HTR-8/SVneo (cell line): ENCODE results near the gene GUCA1C.

Source experiments
- DNase-seq: peaks from one replicate; pipeline ENCODE4 v3.0.0; 2011; ENCODE audit warnings: low spot score, mixed read lengths; ENCODE audit not compliant: insufficient read length
- FAIRE-seq: peaks from 2 replicates; lab custom pipeline; 2011; peaks lifted over from hg19 to GRCh38; lab: Jason Lieb, UNC

Gene GUCA1C

DNA sequence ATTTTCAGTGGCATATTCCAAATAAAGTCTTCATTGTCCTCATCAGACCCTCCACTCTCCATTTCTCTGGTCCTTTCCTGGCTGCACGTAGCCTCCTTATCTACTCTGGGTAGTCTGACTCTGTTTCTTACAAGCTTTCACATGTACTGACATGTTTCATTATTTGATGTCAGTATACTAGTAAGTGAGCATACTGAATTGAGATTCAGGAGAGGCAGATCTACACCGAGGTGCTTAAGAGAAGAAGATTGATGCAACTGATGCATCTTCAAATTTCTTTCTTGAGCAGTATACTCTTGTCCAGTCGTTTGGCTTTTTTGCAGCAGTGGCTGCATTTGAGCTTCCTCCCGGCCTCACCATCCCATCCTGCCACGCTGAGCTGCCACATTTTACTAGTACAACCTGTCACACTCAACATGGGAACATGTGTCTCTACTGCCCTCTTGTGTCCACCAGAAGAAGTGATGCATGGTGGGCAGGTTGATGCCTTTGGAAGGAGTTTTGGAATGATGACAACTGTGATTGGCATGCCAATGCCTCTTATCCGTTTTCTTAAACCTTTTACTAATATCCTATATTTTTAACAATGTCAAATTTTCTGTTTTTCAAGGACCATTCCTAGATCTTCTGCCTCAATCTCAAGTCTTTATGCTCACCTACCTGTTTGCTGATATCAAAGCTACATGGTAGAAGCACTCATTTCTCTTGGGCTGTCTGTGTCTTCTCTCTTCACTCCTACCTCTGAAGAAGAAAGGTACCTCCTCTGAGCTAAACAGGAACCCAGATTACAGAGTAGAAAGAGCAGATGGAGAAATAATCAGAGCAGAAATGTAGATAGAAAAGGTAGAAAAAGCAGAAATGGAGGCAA, 38.7 kb downstream of the GUCA1C start:
- DNase-seq = peak; percentile 67
- peak; percentile 75 for FAIRE-seq

DNA sequence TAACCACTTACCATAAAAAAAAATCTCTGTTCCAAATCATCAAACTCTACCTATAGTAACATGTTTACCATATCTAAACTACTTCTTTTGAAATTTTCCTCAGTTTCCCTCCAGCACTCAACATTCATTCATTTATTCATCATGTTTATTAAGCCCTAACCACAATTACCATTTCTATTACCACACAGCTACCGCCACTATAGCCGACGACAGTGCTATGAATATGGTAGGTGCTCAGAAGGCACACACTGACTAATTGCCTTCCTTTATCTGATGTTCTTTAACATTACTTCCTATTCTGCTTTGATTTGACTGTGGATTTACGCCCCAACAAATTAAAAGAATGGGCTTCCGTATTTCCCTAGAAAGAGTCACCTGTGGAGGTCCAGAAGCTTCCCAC, 43.9 kb downstream of the GUCA1C start:
- no peak for FAIRE-seq
- DNase-seq = no peak

DNA sequence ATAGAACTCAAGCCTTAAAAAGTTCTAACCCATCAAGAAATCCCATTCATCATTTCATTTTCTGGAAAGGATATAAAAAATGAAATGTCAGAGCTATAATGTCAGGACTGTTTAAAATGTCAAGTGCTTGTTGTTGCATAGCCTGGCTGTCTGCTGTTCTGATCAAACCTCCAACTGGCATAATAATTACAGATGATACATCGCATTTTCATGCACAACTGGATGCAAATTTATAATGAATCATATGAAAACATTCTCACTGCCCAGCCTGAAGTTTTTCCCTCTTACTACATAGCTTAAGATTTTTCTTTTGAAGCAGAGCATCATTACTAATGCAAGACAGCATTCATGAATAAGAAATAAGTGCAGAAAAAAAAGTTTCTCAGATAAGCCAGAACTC, 46.5 kb downstream of the GUCA1C start:
- DNase-seq (no peak), FAIRE-seq (no peak)

DNA sequence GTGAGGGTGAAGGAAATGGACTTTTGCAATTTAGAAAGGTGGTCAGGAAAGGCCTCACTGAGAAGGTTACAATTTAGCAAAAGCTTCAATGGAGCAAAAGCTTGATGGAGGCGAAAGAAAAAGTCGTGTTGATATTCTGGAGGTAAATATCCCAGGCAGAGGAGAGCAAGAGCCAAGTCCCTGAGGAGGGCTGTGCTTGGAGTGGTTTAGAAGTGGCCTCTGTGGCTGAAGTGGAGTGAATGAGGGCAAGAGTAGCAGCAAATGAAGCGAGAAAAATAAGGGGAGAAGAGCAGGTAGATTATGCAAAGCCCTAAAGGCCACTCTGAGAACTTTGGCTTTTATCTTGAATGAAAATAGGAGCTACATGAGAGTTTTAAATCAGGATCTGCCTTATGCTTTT, 54.1 kb downstream of the GUCA1C start:
- FAIRE-seq (no peak), DNase-seq (no peak)

DNA sequence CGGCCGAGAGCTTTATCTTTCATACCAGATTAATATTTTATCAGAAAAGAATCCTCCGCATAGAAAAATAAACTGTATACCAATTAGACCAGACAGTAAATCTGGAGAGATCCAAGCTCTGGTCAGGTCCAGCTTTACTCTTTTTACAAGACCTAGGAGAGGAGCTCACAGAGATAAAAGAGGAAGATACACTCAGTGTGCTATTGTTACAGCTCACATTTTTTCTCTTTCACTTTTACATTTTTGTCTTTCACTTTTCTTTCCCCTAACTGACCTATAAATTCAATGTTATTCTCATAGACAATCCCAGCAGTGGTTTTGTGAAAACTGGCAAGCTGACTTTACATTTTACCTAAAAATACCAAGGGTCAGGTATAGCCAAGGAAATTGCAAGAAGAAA, 55.8 kb downstream of the GUCA1C start:
- FAIRE-seq (no peak), DNase-seq (no peak)

DNA sequence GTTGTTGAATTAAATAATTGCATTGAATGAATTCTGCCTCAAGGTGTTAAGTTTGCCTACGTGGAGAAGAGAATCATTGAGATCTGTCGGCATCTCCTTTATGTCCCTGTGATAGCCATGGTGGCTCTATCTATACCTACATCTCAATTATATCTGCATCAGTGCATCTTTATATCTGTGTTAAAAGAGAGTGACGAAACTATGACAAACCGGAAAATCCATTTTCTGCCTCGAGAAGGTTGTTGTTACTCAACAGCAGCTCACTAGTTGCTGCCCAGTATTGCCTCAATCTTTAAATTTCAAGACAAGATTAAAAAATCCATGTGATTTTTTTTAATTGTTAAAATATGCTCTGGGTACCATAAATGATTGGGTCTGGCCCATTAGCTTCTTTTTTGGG, 58.7 kb downstream of the GUCA1C start:
- FAIRE-seq = no peak
- no peak for DNase-seq

DNA sequence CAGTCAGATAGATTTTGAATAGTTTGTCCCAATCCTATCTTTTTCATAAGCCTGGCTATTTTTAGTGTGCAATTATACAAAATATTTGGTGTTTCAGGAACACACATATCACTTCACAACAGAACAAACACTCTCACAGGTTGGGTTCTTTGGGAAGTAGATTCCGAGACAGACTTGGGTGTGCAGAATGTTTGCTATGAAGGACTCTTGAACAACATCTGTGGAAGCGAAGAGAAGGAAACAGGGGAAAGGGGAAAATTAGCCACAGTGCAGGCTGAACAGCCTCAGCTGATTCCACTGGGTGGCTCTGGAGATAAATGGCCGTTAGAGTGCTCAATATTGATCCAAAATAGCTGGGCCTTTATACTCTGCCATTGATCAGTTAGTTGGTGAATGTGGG, 61.8 kb downstream of the GUCA1C start:
- no peak for FAIRE-seq
- no peak for DNase-seq

DNA sequence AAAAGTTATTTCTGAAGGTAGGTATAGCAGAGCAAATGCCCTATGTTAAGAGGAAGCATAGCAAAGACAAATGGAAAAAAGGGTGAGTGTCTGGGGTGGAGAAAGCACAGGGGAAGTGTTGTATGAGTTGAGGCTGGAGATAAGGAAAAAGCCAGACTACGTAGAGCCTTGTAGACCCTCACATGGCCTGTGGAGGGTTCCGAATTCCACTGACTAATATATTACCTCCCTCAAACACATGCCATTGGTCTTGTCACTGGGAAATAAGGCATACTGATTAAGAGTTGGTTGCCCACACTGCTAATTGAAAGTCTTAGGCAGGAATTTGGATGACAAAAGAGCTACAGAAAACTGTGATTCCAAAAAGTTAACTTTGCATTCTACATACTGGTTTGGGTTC, 65.9 kb downstream of the GUCA1C start:
- DNase-seq = no peak
- FAIRE-seq = no peak

DNA sequence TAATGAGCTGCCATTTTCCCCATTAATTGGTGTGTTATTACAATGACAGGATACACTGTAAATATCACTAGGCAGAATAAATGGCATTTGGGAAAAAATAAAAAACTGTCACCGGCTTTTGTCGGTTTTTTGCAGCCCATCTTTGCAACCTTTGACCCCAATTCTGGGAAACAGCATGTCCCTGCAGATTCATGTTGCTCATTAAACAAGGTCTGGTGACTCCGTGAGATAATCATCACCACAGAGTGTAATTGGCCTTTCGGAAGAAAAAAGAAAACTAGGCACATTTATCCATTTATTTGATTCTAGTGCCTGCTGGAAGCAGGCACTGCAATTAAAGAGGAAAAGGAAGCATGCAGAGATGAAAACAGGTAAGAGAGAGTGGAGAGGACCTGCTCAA, 66.6 kb downstream of the GUCA1C start:
- DNase-seq (no peak), FAIRE-seq (no peak)

DNA sequence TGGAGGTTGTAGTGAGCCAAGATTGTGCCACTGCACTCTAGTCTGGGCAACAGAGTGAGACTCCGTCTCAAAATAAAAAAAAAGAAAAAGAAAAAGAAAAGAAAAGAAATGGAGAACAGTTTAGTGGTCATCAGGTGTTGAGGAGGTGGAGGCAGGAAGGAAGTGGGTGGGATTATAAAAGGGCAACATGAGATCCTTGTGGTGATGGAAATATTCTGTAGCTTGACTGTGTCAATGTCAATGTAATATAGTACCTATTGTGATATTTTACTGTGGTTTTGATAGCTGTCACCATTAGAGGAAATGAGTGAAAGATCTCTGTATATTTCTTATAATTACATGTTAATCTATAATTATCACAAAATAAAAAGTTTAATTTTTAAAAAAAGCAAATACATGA, 70.3 kb downstream of the GUCA1C start:
- no peak for FAIRE-seq
- no peak for DNase-seq

DNA sequence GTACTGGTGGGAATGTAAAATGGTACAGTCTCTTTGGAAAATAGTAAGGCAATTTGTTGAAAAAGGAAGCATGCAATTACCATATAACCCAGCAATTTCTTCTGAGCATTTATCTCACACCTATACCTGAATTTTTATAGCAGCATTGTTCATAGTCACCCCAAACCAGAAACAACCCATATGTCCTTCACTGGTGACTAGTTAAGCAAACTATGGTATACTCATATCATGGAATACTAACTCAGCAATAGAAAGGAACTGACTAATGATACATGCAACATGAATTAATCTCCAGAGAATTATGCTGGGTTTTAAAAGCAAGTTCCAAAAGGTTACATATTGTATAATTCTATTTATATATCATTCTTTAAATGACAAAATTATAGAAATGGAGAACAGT, 70.9 kb downstream of the GUCA1C start:
- FAIRE-seq (no peak), DNase-seq (no peak)

DNA sequence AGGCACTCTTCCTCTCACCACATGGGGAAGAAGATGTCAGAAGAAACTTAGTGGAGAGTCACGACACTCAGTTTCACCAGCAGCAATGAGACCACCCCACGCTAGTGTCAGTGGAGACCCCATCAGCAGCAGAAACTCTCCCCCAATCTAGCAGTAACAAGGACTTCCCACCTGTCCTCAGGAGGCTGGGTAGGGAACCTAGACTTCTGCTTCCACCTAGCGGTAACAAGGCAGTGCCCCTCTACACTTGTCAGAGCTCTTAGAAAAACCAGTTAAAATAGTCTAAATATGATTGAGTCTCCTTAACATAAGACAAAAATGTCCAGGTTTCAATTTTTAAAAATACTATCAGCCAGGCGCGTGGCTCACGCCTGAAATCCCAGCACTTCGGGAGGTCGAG, 73.8 kb downstream of the GUCA1C start:
- DNase-seq = no peak
- no peak for FAIRE-seq

DNA sequence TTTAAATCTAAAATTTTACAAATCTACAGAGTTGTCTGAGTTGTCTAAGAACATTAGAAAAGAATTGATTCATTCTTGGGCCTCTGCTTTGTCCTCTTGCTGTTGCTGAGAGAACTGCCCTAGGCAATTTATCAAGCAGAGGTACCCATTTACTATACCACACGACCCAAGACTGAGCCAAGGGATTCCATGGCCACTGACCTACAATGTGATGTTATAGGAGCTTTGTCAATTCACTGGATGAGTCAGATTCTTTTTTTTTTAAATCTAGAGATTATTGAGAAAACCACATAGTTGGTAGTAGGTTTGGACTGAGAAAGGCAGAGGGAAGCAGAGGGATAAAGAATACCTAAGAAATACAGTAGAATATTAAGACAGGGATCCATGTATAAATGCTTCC, 75.8 kb downstream of the GUCA1C start:
- DNase-seq (no peak), FAIRE-seq (no peak)

DNA sequence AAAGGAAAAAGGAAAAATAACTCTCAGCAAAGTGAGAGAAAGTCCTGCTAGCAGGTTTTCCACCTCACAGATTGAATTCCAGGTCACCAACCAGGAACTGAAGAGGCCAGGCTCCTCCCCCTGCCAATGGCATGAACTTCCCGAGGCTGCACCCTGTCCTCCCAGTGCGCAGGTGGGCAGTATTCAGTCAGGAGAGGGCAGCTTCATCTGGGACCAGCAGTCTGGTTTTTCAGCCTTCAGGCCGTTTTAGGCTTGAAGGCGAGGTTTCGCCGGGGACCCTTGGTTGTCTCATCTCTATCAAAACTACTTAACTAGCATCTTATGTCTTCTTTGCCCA, 89.9 kb downstream of the GUCA1C start:
- no peak for DNase-seq
- no peak for FAIRE-seq

DNA sequence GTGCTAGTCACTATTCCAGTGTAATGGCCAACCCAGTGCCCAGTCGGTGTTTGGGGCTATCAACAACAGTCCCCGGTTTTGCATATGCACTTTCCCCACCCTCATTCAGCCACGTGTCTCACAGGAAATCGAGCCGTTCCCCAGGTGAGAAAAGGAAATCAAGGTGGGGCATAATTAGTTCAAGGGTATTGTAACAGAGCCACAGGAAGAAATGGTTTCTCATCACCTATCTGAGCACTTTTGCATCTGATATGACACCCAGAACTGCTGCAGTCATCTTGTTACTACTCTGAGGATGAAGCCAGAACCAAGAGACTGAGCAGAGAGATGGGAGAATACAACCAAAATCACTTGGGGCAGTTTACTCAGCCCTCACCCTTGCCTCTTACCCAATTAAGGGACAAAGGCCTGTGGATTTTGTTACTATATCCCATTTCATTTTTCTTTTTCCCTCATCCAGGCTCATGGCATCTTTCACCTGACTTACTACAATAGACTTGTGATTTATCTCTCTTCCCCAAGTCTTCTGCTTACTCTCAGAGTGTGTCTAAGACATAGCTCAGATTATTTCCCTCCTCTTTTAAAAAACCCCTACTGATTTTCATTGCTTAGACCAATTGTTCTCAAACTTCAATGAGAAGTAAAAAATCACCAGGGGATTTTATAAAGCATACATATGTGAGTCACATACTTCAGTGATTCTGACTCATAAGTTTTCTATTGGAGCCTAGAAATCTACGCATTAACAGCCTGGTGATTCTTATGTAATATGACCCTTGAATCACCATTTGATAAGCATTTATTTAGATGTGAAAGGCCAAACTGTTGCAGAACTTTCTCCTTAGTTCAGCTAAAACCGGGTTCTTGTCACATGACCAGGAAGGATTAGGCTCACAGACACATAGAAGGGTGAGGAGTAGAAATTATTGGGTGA, 90.5 kb downstream of the GUCA1C start:
- DNase-seq = peak; percentile 52
- no peak for FAIRE-seq

DNA sequence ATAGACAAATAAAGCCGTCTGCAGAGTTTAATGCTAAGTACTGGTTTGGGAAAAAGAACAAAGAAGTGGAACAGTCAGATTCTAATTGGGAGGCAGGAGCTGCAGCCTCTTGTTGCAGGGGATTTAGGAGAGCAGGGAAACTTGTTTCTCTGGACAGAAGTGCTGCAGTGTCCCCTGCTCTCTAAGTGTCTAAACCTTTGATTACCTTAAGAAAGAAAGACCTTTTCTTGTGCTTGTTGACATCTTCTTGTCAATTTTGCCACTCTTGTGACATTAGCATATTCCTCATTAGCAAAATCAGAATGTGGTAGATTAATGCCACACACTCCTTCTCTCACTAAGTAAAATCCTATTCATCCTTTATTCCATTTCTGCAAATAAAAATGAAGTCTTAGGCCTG, 92.3 kb downstream of the GUCA1C start:
- DNase-seq (no peak), FAIRE-seq (no peak)
